Neuronal stem cell (in vitro differentiated cells): ENCODE measurements around the gene SGF29.

ENCODE experiments used
- DNase-seq: peaks from one replicate; pipeline ENCODE4 v3.0.0-alpha.2; 2013; ENCODE audit warnings: low spot score
- H2AFZ ChIP-seq: one replicate; pipeline ENCODE4 v1.6.1; 2013; ENCODE audit warnings: mild to moderate bottlenecking, low read length, inconsistent platforms
- H2AK5ac ChIP-seq: 2 replicates; pipeline ENCODE4 v1.6.1; 2013; ENCODE audit warnings: low read depth, mild to moderate bottlenecking, inconsistent platforms, low read length, moderate library complexity, mixed read lengths
- H2BK120ac ChIP-seq: 2 replicates; pipeline ENCODE4 v1.6.1; 2013; ENCODE audit warnings: low read depth, mild to moderate bottlenecking, inconsistent platforms, low read length, moderate library complexity, mixed read lengths
- H2BK12ac ChIP-seq: one replicate; pipeline ENCODE4 v1.6.1; 2013; ENCODE audit warnings: low read length, inconsistent platforms
- H2BK15ac ChIP-seq: 2 replicates; pipeline ENCODE4 v1.6.1; 2013; ENCODE audit warnings: mild to moderate bottlenecking, low read length, inconsistent platforms, mixed read lengths
- H2BK5ac ChIP-seq: one replicate; pipeline ENCODE4 v1.6.1; 2013; ENCODE audit warnings: inconsistent platforms, mild to moderate bottlenecking, low read length, moderate library complexity
- H3K14ac ChIP-seq: one replicate; pipeline ENCODE4 v1.6.1; 2013; ENCODE audit warnings: low read length, inconsistent platforms
- H3K18ac ChIP-seq: 2 replicates; pipeline ENCODE4 v1.6.1; 2013; ENCODE audit warnings: low read length, inconsistent platforms
- H3K23ac ChIP-seq: 2 replicates; pipeline ENCODE4 v1.6.1; 2013; ENCODE audit warnings: low read depth, mild to moderate bottlenecking, mixed read lengths, low read length, inconsistent platforms; ENCODE audit not compliant: poor library complexity
- H3K27ac ChIP-seq: replicated peaks from 3 replicates; pipeline ENCODE4 v1.5.1; 2013; ENCODE audit warnings: low read length, inconsistent platforms
- H3K27me3 ChIP-seq, 3 experiments: 2 replicates each; pipeline ENCODE4 v1.6.1; 2013; ENCODE audit warnings: low read length in 3 of 3, mild to moderate bottlenecking in 2 of 3, inconsistent platforms in 1 of 3, low read depth in 1 of 3, mixed read lengths in 1 of 3, moderate library complexity in 1 of 3; ENCODE audit not compliant: control insufficient read depth in 3 of 3, insufficient read depth in 3 of 3
- H3K36me3 ChIP-seq, 2 donors: replicated peaks in 1 of 2; 2 replicates each; pipeline ENCODE4 v1.6.1; 2013; ENCODE audit warnings: low read length in 2 of 2; ENCODE audit not compliant: control insufficient read depth in 2 of 2, insufficient read depth in 2 of 2
- H3K4ac ChIP-seq: 2 replicates; pipeline ENCODE4 v1.6.1; 2013; ENCODE audit warnings: inconsistent platforms, mild to moderate bottlenecking, low read length, moderate library complexity
- H3K4me1 ChIP-seq, 2 donors: 1 replicate in 1 of 2; 2 replicates in 1 of 2; pipeline ENCODE4 v1.6.1; 2013; ENCODE audit warnings: low read length in 2 of 2, low read depth in 1 of 2; ENCODE audit not compliant: control insufficient read depth in 2 of 2, insufficient read depth in 1 of 2
- H3K4me2 ChIP-seq: one replicate; pipeline ENCODE4 v1.6.1; 2013; ENCODE audit warnings: mild to moderate bottlenecking, low read length, inconsistent platforms; ENCODE audit not compliant: insufficient read depth, poor library complexity, severe bottlenecking
- H3K4me3 ChIP-seq, 2 donors: 2 replicates each; pipeline ENCODE4 v1.5.1; 2013; ENCODE audit warnings: low read length in 2 of 2, mild to moderate bottlenecking in 2 of 2, inconsistent platforms in 1 of 2, moderate library complexity in 1 of 2
- H3K79me1 ChIP-seq: one replicate; pipeline ENCODE4 v1.6.1; 2013; ENCODE audit warnings: low read depth, mild to moderate bottlenecking, inconsistent platforms, low read length, moderate library complexity
- H3K9ac ChIP-seq: one replicate; pipeline ENCODE4 v1.6.1; 2013; ENCODE audit warnings: mild to moderate bottlenecking, low read depth, low read length, inconsistent platforms; ENCODE audit not compliant: poor library complexity
- H3K9me3 ChIP-seq, 2 donors: replicated peaks in 1 of 2; 2 replicates each; pipeline versions ENCODE3 to v1.6.1; 2013; ENCODE audit warnings: low read length in 2 of 2, mild to moderate bottlenecking in 2 of 2, inconsistent platforms in 1 of 2, low read depth in 1 of 2, mixed read lengths in 1 of 2, moderate library complexity in 1 of 2; ENCODE audit not compliant: control insufficient read depth in 2 of 2, insufficient read depth in 1 of 2
- H4K8ac ChIP-seq: one replicate; pipeline ENCODE4 v1.6.1; 2013; ENCODE audit warnings: low read depth, mild to moderate bottlenecking, inconsistent platforms, low read length, moderate library complexity
- H4K91ac ChIP-seq: one replicate; pipeline ENCODE4 v1.6.1; 2013; ENCODE audit warnings: low read length, low read depth, mild to moderate bottlenecking, inconsistent platforms; ENCODE audit not compliant: poor library complexity
- WGBS, 2 donors: extraction: QIAGEN DNeasy Blood & Tissue Kit; methylation state at CpG; one replicate each; pipeline ENCODE4 v1.1.7; 2013; ENCODE audit warnings: missing lambda C conversion rate in 2 of 2, mixed read lengths in 1 of 2; ENCODE audit not compliant: insufficient read length in 2 of 2, insufficient replicate concordance in 1 of 2; ENCODE audit errors: extremely low coverage in 2 of 2; 5-methylcytosine and 5-hydroxymethylcytosine counted together

Gene SGF29

GRCh38 chr16:28511031-28511430 lies 42.7 kb upstream of the SGF29 start:
- H3K9me3 ChIP-seq = no peaks in the 10 kb centered on the region
- H4K91ac ChIP-seq = no peak overlapping the region
- no peak overlapping the region for H2BK5ac ChIP-seq
- no peaks in the 10 kb centered on the region for H3K27me3 ChIP-seq
- H3K27ac ChIP-seq = no peak overlapping the region
- no peaks in the 10 kb centered on the region for H3K4me1 ChIP-seq
- no peaks in the 10 kb centered on the region for H3K79me1 ChIP-seq
- H3K36me3 ChIP-seq = no peaks in the 10 kb centered on the region
- no peak overlapping the region for H2BK120ac ChIP-seq
- no peak overlapping the region for H2AK5ac ChIP-seq
- no peak overlapping the region for H4K8ac ChIP-seq
- WGBS, 2 donors = no CpG with 5 or more reads among the region's 3 CpGs
- H3K23ac ChIP-seq = no peak overlapping the region
- H2AFZ ChIP-seq = no peak overlapping the region
- H3K4me2 ChIP-seq = no peak overlapping the region
- no peak overlapping the region for H3K4ac ChIP-seq
- no peak for DNase-seq
- H3K14ac ChIP-seq = peak overlapping the region; percentile 21
- no peak overlapping the region for H3K9ac ChIP-seq
- H2BK15ac ChIP-seq = no peak overlapping the region
- H3K4me3 ChIP-seq = no peak overlapping the region
- H2BK12ac ChIP-seq = no peak overlapping the region
- H3K18ac ChIP-seq = no peak overlapping the region

DNA sequence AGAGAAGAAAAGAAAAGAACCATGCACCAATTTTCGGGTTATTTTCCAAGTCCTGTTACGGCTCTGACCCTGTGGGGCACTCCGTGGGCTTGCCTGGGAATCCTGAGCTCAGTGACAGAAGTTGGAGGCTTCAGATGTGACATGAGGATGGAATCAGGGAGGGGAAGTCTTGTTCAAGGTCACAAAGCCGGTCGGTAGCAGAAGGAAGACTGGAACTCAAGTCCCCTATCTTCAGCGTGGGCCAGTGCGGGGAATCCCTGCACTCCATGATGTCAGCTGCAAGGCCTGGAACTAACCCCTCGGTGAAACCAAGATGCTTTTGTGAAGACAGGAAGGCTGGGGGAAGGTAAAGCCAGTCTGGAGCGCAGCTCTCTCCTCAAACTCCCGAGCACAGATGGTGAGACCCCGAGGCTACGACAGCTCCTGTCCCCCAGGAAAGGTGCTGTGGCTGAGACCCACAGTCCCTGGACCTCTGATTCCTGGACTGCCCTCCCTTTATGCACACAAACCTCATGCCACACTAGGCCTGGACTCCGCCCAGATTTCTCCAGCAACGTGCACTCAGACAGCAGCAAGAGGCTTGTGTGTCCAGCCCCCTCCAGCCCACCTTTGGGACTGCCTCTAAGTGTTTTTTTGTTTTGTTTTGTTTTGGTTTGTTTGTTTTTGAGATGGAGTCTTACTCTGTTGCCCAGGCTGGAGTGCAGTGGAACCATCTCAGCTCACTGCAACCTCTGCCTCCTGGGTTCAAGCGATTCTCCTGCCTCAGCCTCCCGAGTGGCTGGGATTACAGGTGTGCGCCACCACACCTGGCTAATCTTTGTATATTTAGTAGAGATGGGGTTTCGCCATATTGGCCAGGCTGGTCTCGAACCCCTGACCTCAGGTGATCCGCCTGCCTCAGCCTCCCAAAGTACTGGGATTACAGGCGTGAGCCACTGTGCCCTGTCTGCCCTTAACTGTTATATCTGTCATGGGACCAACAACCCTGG lies 41.6 kb upstream of the SGF29 start:
- Histone ChIP-seq H2AFZ (peak overlapping the region; percentile 59), H3K4me1 (no peaks in the 10 kb centered on the region), H3K36me3 (no peaks in the 10 kb centered on the region), H2BK5ac (no peak overlapping the region), H3K9me3 (no peaks in the 10 kb centered on the region), H3K27me3 (no peaks in the 10 kb centered on the region), H3K79me1 (no peaks in the 10 kb centered on the region), H3K18ac (no peak overlapping the region), H2AK5ac (no peak overlapping the region), H3K4me2 (no peak overlapping the region), H3K14ac (no peak overlapping the region), H2BK120ac (no peak overlapping the region), H2BK12ac (no peak overlapping the region), H4K8ac (no peak overlapping the region), H4K91ac (no peak overlapping the region), H2BK15ac (no peak overlapping the region), H3K4ac (no peak overlapping the region), H3K9ac (no peak overlapping the region), H3K4me3 (no peak overlapping the region), H3K27ac (no peak overlapping the region), H3K23ac (no peak overlapping the region)
- no peak for DNase-seq
- no CpG with 5 or more reads among the region's 21 CpGs for WGBS, 2 donors

DNA sequence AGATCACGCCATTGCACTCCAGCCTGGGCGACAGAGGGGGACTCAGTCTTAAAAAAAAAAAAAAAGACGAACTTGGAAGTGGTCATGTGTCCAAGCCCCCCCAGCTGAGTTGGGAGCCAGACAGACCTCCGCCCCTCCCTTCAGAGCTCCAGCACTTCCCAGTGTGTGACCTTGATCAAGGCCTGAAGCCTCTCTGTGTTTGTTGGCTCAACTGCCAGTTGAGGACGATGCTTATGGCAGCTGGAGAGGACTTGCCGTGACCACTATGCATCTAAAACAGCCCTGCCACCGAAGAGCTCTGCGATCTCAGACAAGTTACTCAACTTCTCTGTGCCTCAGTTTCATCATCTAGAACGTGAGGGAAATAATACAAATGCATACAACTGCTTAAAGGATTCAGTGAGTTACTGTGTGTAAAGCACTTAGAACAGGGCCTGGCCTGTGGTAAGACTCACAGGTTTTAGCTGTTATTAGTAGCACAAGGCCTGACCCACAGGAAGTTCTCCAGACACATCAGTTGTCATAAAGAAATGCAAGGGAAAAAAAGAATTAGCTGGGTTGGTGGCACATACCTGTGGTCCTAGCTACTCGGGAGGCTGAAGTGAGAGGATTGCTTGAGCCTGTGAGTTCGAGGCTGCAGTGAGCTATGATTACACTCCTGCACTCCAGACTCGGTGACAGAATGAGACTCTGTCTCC lies 40.1 kb upstream of the SGF29 start:
- Histone ChIP-seq H4K8ac (no peak overlapping the region), H3K4me3 (no peak overlapping the region), H2BK5ac (no peak overlapping the region), H3K18ac (no peak overlapping the region), H2AFZ (peak overlapping the region; percentile 16), H3K79me1 (no peaks in the 10 kb centered on the region), H4K91ac (no peak overlapping the region), H2BK12ac (no peak overlapping the region), H3K14ac (no peak overlapping the region), H3K9me3 (no peaks in the 10 kb centered on the region), H3K4me1 (no peaks in the 10 kb centered on the region), H3K36me3 (no peaks in the 10 kb centered on the region), H3K27ac (no peak overlapping the region), H2AK5ac (no peak overlapping the region), H3K23ac (no peak overlapping the region), H3K9ac (no peak overlapping the region), H2BK120ac (no peak overlapping the region), H3K27me3 (no peaks in the 10 kb centered on the region), H3K4me2 (no peak overlapping the region), H2BK15ac (no peak overlapping the region), H3K4ac (no peak overlapping the region)
- DNase-seq = no peak
- no CpG with 5 or more reads among the region's 12 CpGs for WGBS, 2 donors

DNA sequence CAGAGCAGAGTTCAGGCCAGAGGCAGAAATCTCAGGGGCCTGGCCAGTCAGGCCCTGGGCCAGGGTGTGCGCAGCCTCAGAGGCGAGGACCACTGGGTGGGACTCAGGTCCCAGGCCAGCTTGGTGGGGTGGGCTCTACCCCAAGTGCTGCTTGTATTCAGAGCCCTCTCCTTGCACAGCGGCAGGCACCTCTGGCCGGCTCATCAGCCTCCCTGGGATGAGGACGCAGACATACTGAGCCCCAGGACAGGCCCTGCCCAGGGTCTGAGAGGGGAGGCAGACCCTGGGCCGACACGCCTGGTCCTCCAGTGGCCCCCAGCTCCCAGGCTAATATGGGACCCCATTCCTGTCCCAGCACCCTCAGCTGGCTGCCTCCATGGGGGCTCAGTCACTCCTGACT lies 39.5 kb upstream of the SGF29 start:
- Histone ChIP-seq H3K4me1 (no peaks in the 10 kb centered on the region), H4K8ac (no peak overlapping the region), H2BK12ac (no peak overlapping the region), H2AK5ac (no peak overlapping the region), H3K14ac (no peak overlapping the region), H2BK15ac (no peak overlapping the region), H3K27me3 (no peaks in the 10 kb centered on the region), H3K18ac (no peak overlapping the region), H3K23ac (no peak overlapping the region), H4K91ac (no peak overlapping the region), H3K4me3 (no peak overlapping the region), H3K4me2 (no peak overlapping the region), H3K9ac (no peak overlapping the region), H2BK120ac (no peak overlapping the region), H3K4ac (no peak overlapping the region), H3K36me3 (no peaks in the 10 kb centered on the region), H2BK5ac (no peak overlapping the region), H3K79me1 (no peaks in the 10 kb centered on the region), H3K9me3 (no peaks in the 10 kb centered on the region), H3K27ac (no peak overlapping the region), H2AFZ (peak overlapping the region; percentile 16)
- no CpG with 5 or more reads among the region's 7 CpGs for WGBS, 2 donors
- no peak for DNase-seq
